Fibroblast of lung (primary cell): ENCODE data around the gene DUSP15.

Experiments used
- CTCF ChIP-seq, 2 donors: IDR thresholded peaks in 1 of 2; conservative IDR thresholded peaks in 1 of 2; 1 replicate in 1 of 2; 2 replicates in 1 of 2; pipeline ENCODE4 v1.5.1; 2011 to 2012; ENCODE audit warnings: low read length in 2 of 2, control low read depth in 1 of 2, inconsistent platforms in 1 of 2, low read depth in 1 of 2, mild to moderate bottlenecking in 1 of 2
- EZH2 ChIP-seq: IDR thresholded peaks from 2 replicates; pipeline ENCODE4 v1.5.1; 2012; ENCODE audit warnings: low read length, control low read depth, mild to moderate bottlenecking; ENCODE audit errors: missing control alignments

GRCh38 chr20:31866221-31866620 is 4.1 kb downstream of the DUSP15 start:
- TF ChIP-seq EZH2: no peak
- no peak for TF ChIP-seq CTCF (conservative IDR thresholded peaks at IDR 0.05 in 1 of 2, IDR thresholded peaks at IDR 0.05 in 1 of 2; ENCODE audit: low read depth in 1 of 2, low read length in 2 of 2)
